Measurements from ENCODE around the gene SPATA24.
"Not testable (repeated sequence)": the region's sequence is repeated elsewhere in the genome, so short reads cannot be mapped to it uniquely, and the experiment has no call there.

Gene SPATA24

GRCh38 chr5:139417214-139417613 is 13.3 kb upstream of the SPATA24 start:
- Histone ChIP-seq H3K27ac (peak overlapping the region; percentile 81), H3K36me3 (peaks cover 25% of the 10 kb centered on the region; the same call in 1 of the 2 replicates), H3K9me3 (no peaks in the 10 kb centered on the region), H3K4me2 (peak overlapping the region; percentile 83), H3K27me3 (no peaks in the 10 kb centered on the region), H3K4me3 (0 out of 2 replicates have a peak overlapping the region, but pooled peaks have one; percentile 4), H3K9ac (peak overlapping the region; percentile 55; the same call in 1 of the 2 replicates), H4K20me1 (no peaks in the 10 kb centered on the region), H3K4me1 (peaks cover 86% of the 10 kb centered on the region)
- TF ChIP-seq Cebpa-rat (IDR thresholded peaks at IDR 0.05) = no peak

GRCh38 chr5:139416651-139417050 is 12.8 kb upstream of the SPATA24 start:
- H3K4me1 ChIP-seq = peaks cover 82% of the 10 kb centered on the region
- no peaks in the 10 kb centered on the region for H3K9me3 ChIP-seq
- 0 out of 2 replicates have a peak overlapping the region, but pooled peaks have one; percentile 4 for H3K4me3 ChIP-seq
- peak overlapping the region; percentile 81 for H3K27ac ChIP-seq
- no peak for TF ChIP-seq Cebpa-rat (IDR thresholded peaks at IDR 0.05)
- no peaks in the 10 kb centered on the region for H3K27me3 ChIP-seq
- peaks cover 25% of the 10 kb centered on the region; the same call in 1 of the 2 replicates for H3K36me3 ChIP-seq
- no peaks in the 10 kb centered on the region for H4K20me1 ChIP-seq
- peak overlapping the region; percentile 55; the same call in 1 of the 2 replicates for H3K9ac ChIP-seq
- H3K4me2 ChIP-seq = peak overlapping the region; percentile 83

DNA sequence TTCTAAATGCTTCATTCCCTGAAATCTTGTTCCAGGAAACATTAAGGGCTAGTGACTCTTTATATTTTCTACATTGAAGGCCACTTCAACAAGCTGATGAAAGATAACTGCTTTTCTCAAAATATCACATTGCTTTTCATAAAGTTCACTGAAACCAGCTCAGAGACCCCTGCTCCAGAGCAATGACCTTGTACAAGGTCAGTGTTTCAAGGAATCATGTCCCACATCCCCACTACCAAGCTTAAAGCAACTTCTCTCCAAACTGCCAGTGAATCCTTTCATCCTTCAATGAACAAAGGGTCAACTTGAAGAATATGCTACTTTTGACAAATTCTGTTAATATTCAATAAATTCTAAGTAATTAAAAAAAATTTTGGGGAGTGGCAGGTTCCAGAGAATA is 12.0 kb upstream of the SPATA24 start:
- TF ChIP-seq Cebpa-rat (IDR thresholded peaks at IDR 0.05) = no peak
- Histone ChIP-seq H3K36me3 (peaks cover 18% of the 10 kb centered on the region; the same call in 1 of the 2 replicates), H3K27ac (peak overlapping the region; percentile 81), H3K27me3 (no peaks in the 10 kb centered on the region), H3K4me3 (no peak overlapping the region), H3K9ac (peak overlapping the region; percentile 55; the same call in 1 of the 2 replicates), H4K20me1 (no peaks in the 10 kb centered on the region), H3K4me2 (peak overlapping the region; percentile 83), H3K4me1 (peaks cover 83% of the 10 kb centered on the region), H3K9me3 (no peaks in the 10 kb centered on the region)

- Histone ChIP-seq H3K9ac (peak overlapping the region; percentile 55), H3K27ac (peak overlapping the region; percentile 81)
- TF ChIP-seq Cebpa-rat (IDR thresholded peaks at IDR 0.05) = no peak
Measured at GRCh38 chr5:139415221-139415861, 11.5 kb upstream of the SPATA24 start.

DNA sequence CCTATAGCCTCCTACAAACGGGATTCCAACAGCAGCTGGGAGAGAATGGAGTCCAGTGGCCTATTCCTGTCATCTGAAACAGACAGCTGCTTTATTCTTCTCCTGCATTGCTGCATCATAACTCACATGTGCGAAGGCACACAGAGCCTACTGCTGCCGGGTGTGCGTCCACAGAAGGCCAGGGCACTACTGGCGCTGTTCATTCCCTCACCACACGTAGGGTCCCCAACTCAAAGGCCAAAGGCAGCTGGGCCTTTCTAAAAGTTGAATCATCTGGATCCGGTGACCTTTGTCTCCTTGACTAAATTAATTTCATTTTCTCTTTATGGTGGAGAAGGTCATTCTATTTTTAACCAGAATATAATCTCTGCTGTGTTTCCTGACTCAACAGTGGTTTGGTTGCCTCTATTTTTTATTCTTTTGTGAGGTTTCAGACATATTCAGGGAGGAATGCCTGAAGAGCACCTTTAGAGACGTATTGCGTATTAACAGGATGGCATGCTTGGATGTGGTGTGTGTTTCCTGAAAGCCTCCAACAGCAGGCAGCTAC is 10.8 kb upstream of the SPATA24 start:
- Histone ChIP-seq H3K36me3 (peaks cover 18% of the 10 kb centered on the region; the same call in 1 of the 2 replicates), H3K4me3 (no peak overlapping the region), H3K9ac (peak overlapping the region; percentile 55), H4K20me1 (no peaks in the 10 kb centered on the region), H3K4me2 (peak overlapping the region; percentile 83), H3K9me3 (no peaks in the 10 kb centered on the region), H3K27me3 (no peaks in the 10 kb centered on the region), H3K4me1 (peaks cover 78% of the 10 kb centered on the region), H3K27ac (peak overlapping the region; percentile 81)
- no peak for TF ChIP-seq Cebpa-rat (IDR thresholded peaks at IDR 0.05)

More at GRCh38 chr5:139415221-139415861, 11.5 kb upstream of the SPATA24 start:
- peaks cover 18% of the 10 kb centered on the region; the same call in 1 of the 2 replicates for H3K36me3 ChIP-seq
- H3K9me3 ChIP-seq = no peaks in the 10 kb centered on the region
- peak overlapping the region; percentile 83 for H3K4me2 ChIP-seq
- no peak overlapping the region for H3K4me3 ChIP-seq
- H3K4me1 ChIP-seq = peaks cover 84% of the 10 kb centered on the region
- no peaks in the 10 kb centered on the region for H4K20me1 ChIP-seq
- no peaks in the 10 kb centered on the region for H3K27me3 ChIP-seq

DNA sequence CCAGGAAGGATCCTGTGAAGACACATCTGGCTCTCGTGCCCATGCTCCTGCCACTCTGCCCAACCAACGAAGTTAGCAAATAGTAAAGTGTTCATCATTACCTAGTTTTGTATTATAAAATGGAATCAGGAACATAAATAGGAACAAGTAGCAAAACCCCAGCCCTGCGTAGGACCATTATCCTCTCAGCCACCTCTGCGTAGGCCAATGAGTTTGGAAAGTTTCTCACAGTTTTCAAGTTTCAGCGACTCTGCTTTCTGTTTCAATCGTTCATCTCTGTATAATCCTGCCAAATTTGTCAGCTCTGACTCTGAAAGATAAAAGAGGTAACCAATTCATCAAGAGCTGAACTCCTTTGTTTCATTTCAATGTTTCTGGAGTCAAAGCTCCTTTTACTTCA is 10.1 kb upstream of the SPATA24 start:
- no peak for TF ChIP-seq Cebpa-rat (IDR thresholded peaks at IDR 0.05)
- Histone ChIP-seq H3K9me3 (no peaks in the 10 kb centered on the region), H4K20me1 (no peaks in the 10 kb centered on the region), H3K27me3 (no peaks in the 10 kb centered on the region), H3K4me3 (no peak overlapping the region), H3K4me2 (peak overlapping the region; percentile 83), H3K27ac (no peak overlapping the region), H3K4me1 (peaks cover 73% of the 10 kb centered on the region), H3K9ac (no peak overlapping the region; the same call in 1 of the 2 replicates), H3K36me3 (peaks cover 18% of the 10 kb centered on the region; the same call in 1 of the 2 replicates)

DNA sequence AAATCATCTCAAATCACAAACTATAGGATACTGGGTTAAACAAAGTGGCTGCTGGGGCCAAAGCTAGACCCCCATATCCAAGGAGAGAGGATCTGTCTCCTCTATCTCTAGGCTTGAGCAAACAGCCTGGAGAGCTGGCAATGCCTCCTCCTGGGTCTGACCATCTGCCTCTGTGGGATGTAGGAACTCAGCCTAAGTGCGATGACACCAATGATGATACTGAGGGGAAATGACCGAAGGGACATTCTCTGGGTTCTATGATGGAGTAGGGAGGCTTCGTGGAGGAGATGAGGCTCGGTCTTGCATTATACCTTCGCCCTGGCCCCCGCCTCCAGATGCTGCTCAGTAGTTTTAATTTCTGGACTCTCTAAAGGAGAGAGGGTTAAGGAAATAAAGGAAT is 9.3 kb upstream of the SPATA24 start:
- Histone ChIP-seq H3K9ac (no peak overlapping the region), H3K4me2 (no peak overlapping the region), H3K4me1 (peaks cover 73% of the 10 kb centered on the region), H3K27me3 (no peaks in the 10 kb centered on the region), H3K9me3 (no peaks in the 10 kb centered on the region), H3K27ac (no peak overlapping the region), H3K36me3 (0 out of 2 replicates have a peak, but pooled peaks cover 18% of the 10 kb centered on the region), H3K4me3 (no peak overlapping the region), H4K20me1 (no peaks in the 10 kb centered on the region)
- no peak for TF ChIP-seq Cebpa-rat (IDR thresholded peaks at IDR 0.05)

- Histone ChIP-seq H3K36me3 (0 out of 2 replicates have a peak, but pooled peaks cover 13% of the 10 kb centered on the region), H3K9me3 (no peaks in the 10 kb centered on the region), H3K4me2 (no peak overlapping the region), H3K27ac (no peak overlapping the region), H3K4me1 (peaks cover 73% of the 10 kb centered on the region), H3K4me3 (no peak overlapping the region), H3K9ac (no peak overlapping the region; the same call in 1 of the 2 replicates), H4K20me1 (no peaks in the 10 kb centered on the region), H3K27me3 (no peaks in the 10 kb centered on the region)
- no peak for TF ChIP-seq Cebpa-rat (IDR thresholded peaks at IDR 0.05)
Measured at GRCh38 chr5:139410993-139411828, 7.3 kb upstream of the SPATA24 start.

- Histone ChIP-seq H3K9ac (no peak overlapping the region), H3K9me3 (no peaks in the 10 kb centered on the region), H3K27ac (no peak overlapping the region), H3K4me2 (no peak overlapping the region), H4K20me1 (no peaks in the 10 kb centered on the region), H3K36me3 (0 out of 2 replicates have a peak, but pooled peaks cover 13% of the 10 kb centered on the region), H3K4me3 (no peak overlapping the region), H3K4me1 (peaks cover 73% of the 10 kb centered on the region), H3K27me3 (no peaks in the 10 kb centered on the region)
- TF ChIP-seq Cebpa-rat (IDR thresholded peaks at IDR 0.05) = no peak
Measured at GRCh38 chr5:139410121-139410992, 6.5 kb upstream of the SPATA24 start.

DNA sequence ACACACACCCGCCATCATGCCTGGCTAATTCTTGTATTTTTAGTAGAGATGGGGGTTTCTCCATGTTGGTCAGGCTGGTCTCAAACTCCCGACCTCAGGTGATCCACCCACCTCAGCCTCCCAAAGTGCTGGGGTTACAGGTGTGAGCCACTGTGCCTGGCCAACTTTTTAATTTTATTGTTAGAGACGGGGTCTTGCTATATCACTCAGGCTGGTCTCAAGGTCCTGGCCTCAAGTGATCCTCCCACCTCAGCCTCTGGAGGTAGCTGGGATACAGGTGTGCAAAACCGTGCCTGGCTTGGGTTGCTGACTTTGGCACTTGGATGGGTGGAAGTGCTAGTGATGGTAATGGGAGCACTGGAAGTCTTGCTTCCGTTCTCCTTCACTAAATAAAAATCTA is 5.2 kb upstream of the SPATA24 start:
- H3K4me2 ChIP-seq, H3K9me3 ChIP-seq, H3K4me3 ChIP-seq, H4K20me1 ChIP-seq, H3K27me3 ChIP-seq, H3K9ac ChIP-seq, H3K27ac ChIP-seq: not testable (repeated sequence)
- H3K36me3 ChIP-seq = 0 out of 2 replicates have a peak, but pooled peaks cover 13% of the 10 kb centered on the region
- H3K4me1 ChIP-seq = peaks cover 73% of the 10 kb centered on the region

All from BLaER1 (cell line).